Stimulated activated naive CD8-positive, alpha-beta T cell treated with anti-CD3 and anti-CD28 coated beads, Interleukin-15, Interleukin-2, amounts not matched to agents 100 U/mL and 50 U/mL, for 24 hours (primary cell): Measurements from ENCODE around the gene MREG.
A peak's percentile ranks its signal among the peaks of the same experiment; 100 is the strongest.
"Not testable (repeated sequence)": the region's sequence is repeated elsewhere in the genome, so short reads cannot be mapped to it uniquely, and the experiment has no call there.

Source experiments
- ATAC-seq: fragments of 150-1000 bp; cut with Tn5 transposase; one replicate; pipeline ENCODE4 v1.10.0; 2021
- DNase-seq: peaks from one replicate; pipeline ENCODE4 v3.0.0; 2021

The MREG gene

DNA sequence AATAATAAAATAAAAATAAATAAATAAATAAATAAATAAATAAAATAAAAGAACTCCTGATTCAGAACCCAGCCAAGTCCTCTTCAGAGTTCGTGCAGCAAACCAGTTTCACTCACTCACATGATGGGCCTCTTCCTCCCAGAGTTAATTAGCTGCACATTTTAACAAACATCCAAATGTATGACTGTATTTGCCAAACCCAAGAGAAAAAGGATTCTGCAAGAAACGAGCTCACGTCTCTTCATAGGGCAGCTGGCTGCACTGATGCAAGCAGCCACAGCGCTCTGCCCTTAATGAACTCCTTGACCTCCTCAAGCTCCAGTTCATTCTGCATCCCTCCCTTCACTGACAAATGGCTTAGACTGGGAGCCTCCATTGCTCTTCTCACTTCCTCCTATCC, 55.1 kb downstream of the MREG start:
- DNase-seq = no peak
- no peak for ATAC-seq

DNA sequence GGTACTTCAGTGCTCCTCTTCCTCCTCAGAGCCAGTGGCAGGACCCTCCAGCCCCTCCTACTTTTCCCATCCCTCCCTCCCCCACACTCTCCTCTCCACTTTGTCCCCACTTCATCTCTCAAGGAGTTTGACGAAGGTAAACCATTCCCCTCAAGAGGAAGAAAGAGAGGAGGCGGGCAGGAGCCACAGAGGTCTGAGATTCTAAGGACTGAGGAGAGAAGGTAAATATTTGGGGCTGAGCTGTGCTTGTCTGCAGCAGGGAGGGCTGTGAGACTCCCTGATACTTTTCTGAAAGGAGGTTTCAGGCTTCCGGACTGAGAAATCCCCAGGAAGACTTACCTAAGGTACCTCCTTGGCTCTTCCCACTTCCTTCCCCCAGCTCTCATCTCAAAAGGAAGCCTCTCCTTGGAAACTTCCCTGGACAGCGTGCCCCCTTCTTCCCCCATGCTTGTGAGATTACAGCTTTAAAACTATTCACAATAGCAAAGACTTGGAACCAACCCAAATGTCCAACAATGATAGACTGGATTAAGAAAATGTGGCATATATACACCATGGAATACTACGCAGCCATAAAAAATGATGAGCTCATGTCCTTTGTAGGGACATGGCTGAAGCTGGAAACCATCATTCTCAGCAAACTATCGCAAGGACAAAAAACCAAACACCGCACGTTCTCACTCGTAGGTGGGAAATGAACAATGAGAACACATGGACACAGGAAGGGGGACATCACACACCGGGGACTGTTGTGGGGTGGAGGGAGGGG, 55.8 kb downstream of the MREG start:
- ATAC-seq, DNase-seq: not testable (repeated sequence)

DNA sequence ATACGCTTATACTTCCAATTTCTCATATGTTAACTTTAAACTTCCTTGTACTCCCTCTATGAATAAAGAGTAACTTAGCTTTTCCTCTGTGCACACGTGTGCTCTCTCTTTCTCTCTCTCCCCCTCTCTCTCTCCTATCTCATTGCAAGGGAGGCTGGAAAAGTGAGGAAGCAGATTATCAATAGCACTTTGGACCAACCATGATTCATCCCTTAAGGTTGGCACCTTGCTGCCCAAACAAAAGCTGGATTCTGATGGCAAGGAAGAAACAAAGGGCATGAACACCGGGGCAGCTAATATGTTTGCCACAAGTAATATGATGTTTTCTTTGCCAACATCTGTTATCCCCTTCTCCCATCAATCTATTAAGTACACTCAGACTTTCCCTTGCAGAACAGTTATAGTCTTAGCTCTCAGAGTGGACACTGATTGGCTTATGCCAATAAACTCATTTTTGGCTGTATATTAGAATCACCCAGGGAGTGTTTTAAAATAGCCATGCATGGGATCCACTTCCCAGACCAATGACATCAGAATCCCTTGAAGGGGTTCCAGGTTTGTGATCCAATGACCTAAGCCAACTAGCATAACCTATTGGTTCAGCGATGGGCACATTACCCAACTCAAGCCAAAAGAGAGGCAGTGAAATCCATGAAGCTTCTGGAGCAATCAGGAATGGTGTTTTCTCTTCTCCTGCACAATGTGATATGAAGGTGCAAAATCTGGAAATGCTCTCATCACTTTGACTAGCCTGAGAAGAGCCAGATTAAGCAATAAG, 60.3 kb downstream of the MREG start:
- no peak for ATAC-seq
- no peak for DNase-seq

DNA sequence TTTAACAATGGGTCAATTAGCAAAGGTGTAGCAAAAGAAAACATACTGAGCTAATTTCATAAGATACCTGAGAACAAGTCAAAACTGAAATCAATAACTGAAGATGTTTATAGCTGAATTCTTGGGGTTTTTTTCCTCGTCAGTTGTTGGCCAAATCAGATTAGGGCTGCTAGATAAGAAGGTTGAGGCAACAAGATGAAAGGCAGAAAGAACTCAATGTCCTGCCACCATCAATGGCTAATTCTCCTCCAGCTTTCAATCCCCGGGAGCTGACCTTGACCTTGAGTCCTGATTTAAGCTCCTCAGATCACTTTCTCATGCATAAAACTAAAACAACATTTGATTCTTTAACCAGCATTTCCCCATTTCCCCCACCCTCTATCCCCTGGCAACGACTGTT, 61.8 kb downstream of the MREG start:
- no peak for ATAC-seq
- no peak for DNase-seq

DNA sequence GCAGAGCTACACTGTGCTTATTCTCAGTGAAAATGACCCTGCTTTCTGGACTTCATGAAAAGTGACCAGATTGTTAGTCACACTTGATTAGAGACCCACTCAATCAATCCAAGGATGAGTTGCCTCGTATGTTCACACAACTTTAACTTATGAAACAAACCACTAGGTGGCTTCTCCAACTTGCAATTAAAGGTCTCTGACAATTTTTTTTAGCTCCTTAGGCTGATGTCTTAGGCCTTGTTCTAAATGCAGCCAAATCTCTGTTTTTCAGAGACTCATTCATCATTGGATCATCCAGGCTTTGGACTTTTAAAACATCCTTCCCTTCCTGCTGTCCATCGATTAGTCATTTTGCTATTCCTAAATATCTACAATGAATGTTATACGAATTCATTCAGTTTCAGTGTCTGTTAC, 63.4 kb downstream of the MREG start:
- DNase-seq (no peak), ATAC-seq (no peak)

DNA sequence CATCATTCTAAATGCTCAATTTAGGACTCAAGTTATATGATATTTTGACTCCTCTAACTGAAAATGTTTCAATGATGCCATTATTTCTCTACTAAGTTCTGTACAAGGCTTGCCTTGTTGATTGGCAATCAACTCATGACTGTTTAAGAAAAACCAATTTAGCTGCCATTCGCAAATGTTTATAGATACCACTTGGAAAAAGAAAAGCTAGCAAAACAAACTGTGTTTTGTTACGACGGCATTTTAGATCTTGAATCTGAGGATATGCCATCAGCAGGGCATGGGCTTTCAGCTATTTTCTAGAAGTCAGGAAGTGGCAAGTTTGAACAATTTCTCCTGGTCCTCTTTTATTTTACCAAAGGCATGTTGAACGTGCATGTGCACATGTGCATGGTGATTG, 65.3 kb downstream of the MREG start:
- ATAC-seq (no peak), DNase-seq (no peak)

DNA sequence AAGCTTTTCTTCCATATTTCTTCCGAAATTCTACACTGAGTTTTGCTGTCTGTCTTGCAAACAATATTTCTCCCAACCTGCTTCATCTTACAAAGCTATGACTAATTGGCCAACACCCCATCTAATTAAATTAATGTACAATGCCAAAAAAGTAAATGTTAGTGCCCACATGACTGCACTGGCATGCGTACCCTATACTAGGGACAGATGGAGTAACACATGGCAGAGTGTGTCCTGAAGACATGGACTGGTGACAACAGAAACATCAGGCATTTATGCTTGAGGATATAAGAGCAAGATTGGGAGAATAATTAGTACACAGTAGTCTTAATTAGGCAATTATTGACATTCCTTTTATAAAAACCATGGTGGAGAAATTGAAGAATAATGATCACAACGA, 66.8 kb downstream of the MREG start:
- ATAC-seq (no peak), DNase-seq (no peak)

DNA sequence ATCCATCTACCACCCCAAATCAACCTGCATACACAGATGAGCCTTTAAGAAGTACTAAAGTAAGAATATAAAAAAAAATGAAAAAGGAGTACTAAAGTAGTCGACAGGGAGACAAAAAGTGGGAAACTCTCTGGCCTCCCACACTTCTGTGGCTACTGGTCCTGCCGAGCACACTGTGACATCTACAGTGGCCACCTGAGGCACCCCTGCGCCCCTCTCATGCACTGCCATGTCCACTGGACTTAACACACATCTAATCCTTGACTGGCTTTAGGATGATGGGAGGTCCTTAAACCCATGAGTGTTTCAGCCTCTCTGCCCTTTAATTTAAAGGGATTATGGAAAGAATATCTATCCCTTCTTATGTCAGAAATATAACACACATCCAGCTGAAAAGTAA, 71.2 kb downstream of the MREG start:
- DNase-seq (no peak), ATAC-seq (no peak)

DNA sequence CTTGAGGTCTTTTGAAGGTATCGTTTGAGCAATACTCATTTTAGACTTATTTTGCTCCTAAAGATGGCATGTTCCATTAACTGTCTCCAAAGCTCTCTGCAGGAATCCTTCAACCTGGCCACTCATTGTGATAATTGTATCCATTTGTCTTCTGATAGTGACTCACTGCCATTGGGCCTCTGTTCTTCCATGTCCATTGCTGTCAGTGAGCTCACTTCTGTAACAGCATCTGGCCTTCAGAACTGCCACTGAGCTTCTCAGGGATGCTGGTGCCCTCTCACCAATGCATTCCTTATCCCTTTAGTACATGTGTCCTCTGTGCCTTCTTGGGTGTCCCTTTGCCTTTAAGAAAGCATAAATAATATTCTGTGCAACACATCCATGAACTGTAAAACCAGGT, 71.6 kb downstream of the MREG start:
- ATAC-seq = no peak
- no peak for DNase-seq

DNA sequence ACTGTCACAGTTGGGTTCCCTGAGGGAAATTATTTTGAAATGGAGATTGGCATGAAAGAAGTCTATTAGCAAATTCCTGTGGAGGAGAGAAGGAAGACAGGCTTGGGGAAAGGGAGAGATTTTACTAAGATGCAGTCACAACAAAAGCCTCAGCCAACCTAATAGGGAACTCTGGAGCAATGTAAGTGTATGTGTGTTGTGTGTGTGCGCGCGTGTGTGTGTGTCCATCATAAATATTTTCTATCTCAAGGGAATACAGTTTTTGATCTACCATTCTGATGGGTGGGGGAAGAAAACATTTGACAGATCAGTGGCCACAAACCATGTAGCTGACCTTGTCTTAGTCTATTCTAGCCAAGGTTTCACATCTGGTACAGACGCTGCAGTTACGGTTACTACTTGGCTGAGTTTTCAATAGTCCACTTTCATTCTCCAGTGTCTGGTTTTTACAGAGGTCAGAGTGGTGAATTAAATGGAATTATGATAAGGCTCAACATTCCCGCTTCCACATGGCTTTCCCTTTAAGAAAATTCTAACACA, 72.6 kb downstream of the MREG start:
- DNase-seq = no peak
- no peak for ATAC-seq

DNA sequence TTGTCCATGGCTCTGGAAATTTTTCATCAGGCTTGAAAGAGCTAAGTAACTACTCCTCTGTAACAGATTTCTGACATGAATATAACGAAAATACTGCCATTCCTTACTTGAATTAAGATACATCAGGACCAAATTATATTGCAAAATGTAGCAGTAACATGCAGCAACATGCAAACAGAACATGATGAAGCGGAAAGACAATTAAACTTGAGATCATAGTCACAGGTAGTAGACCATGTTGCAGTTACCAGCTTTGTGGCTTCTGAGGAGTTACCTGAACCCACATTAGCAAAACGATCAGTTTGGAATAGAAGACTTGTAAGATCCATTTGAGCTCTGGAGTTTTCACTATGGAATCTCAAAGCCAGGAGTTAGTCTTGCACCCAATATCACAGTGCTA, 76.2 kb downstream of the MREG start:
- ATAC-seq (no peak), DNase-seq (no peak)

DNA sequence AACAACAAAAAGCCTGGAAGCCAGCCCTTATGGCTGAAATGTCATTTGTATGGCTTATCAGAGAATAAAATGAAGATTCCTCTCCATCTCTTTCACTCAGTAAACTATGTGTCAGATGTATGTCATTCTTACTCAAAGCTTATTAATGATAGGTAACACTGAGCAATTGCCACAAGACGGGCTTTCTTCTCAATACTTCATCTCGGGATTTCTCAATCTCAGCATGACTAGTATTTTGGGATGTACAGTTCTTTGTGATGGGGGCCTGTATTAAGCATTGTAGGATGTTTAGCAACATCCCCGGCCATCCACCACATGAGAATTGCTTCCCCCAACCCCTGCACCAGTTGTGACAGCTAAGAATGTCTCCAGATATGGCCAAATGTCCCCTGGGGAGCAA, 80.2 kb downstream of the MREG start:
- DNase-seq = no peak
- no peak for ATAC-seq

DNA sequence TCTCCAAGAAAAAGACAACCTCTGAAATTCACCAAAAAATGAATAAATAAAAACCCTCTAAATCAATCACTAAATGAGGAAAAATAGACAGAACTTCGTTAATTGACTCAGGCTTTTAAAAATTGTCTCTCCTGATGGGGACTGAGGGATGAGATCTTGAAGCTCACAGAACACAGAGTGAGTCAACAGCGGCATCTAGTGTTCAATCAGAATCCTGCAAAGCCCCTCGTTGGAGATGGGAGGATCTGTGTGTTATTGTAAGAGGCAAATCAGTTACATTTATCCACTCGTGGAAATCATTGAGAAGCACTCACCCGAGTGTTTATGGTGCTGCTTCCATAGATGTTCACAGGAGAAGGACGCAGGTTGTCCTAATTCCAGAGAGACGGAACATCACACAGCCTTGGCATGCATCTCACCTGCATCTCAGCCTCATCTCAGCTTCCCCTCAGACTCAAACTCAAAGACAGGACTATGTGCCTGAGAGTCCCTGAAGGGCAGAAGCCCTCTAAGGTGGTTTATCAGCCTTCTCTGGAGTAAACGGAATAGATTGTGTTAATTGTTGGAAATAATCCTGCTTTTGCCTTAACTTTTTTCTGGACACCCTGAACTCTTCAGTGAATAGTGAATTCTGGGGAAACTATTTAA, 82.0 kb downstream of the MREG start:
- ATAC-seq = peak; percentile 75
- peak; percentile 56 for DNase-seq

DNA sequence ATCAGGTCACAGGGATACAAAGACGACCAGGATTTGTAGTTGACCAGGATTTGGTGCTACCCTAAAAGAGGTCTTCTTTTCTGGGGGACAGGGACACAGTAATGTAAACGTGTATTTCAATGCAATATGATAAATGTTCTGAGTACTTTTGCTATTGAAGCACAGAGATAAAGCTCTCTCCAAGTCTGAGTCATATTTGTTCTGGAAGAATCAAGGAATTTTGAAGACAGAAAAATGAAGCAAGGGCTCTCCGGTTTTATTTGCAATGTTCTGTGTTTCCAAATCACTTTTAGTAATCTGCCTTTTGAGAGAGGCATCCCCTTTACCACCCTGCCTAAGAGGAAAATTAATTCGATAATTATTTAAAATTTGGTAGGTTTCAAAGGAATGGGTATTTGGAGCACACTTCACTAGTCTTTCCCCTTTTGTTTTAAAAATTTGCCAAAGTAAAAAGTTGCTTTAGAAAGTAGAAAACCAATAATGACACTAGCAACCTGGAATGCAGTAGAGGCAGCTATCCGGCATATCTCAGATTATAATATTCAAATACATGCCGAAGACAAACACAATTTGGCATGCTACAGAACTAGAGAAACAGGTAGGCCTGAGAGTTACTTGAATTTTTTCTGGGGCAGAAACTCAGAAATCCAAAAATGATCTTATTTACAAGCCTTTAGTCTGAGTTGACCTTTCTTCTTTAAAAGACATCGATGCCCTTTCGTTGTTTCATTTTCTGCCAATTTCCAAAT, 82.7 kb downstream of the MREG start:
- ATAC-seq = no peak
- no peak for DNase-seq

DNA sequence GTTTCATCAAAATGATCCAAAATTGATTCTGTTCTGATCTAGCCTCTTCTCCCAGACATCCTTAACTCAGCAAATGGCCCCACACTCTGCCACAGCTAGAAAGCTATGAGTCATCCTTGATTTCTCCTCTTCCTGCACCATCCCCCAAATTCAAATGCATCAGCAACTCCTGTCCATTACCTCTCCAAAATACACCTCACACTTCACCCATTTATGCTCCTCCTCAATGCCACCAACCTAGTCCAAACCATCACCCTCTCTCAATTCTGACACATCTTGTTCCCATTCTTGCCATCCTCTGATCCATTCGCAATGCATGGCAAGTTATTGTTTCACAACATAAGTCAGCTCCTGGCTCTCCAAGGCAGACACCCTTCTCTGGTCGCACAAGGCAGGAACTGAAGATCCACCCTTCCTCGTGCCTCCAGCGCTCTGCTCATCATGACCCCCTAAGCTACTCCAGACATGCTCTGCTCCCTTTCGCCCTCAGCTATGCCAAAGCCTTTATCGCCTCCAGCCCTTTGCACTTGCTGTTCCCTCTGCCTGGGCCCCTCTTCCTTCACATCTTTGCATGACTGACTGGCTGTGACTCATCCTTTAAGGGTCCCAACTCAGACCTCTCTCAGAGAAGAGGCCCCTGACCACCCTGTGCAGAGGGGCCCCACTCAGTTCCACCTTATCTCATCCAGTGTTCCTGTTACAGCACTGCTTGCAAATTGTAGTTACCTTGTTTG, 83.6 kb downstream of the MREG start:
- DNase-seq = no peak
- peak; percentile 32 for ATAC-seq

DNA sequence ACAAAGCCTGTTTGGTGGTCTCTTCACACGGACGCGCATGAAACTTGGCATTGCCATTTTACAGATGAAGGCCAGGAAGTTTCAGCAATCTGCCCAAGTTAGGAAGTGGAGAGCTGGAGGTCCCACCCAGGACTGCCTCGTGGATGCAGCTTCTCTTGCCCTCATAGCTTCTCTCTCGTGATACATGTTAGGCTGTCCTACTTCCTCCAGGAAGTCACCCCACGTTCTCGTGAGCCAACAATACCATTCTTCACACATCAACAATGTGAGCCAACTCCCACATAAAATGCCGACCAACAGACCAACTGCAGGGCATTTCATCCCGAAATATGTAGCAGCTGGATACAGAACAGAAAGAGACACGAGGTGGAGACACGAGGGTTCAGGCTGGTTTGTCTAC, 85.3 kb downstream of the MREG start:
- DNase-seq = no peak
- ATAC-seq = no peak

DNA sequence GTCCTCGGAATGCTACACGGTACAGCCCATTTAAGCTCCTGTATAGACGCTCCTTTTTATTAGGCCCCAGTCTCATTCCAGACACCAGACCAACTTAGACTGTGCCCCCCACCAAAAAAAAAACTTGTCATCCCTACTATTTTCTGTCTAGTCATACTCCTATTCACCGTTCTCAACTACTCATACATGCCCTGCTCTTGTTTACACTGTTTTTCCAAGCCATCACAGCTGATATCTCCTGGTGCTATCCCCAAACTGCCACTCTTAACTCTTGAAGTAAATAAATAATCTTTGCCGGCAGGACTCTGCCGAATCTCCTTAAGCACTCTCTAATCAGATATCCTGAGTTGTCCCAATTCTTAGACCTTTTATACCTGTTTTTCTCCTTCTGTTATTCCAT, 86.4 kb downstream of the MREG start:
- not testable (repeated sequence) for ATAC-seq, DNase-seq

DNA sequence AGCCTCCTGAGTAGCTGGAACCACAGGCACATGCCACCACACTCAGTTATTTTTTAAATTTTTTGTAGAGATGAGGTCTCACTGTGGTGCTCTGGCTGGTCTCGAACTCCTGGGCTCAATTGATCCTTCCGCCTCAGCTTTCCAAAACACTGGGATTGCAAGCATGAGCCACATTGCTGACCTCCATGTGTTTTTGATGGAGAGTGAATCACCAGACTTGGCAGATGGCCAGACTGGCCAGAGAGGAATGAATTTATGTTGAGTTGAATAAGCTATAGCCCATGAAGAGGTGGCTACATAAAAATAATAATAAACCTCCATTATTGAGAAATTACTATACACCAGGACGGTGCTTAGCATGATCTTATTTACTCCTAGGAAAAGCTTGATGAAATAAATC, 91.5 kb downstream of the MREG start:
- ATAC-seq (no peak), DNase-seq (no peak)

DNA sequence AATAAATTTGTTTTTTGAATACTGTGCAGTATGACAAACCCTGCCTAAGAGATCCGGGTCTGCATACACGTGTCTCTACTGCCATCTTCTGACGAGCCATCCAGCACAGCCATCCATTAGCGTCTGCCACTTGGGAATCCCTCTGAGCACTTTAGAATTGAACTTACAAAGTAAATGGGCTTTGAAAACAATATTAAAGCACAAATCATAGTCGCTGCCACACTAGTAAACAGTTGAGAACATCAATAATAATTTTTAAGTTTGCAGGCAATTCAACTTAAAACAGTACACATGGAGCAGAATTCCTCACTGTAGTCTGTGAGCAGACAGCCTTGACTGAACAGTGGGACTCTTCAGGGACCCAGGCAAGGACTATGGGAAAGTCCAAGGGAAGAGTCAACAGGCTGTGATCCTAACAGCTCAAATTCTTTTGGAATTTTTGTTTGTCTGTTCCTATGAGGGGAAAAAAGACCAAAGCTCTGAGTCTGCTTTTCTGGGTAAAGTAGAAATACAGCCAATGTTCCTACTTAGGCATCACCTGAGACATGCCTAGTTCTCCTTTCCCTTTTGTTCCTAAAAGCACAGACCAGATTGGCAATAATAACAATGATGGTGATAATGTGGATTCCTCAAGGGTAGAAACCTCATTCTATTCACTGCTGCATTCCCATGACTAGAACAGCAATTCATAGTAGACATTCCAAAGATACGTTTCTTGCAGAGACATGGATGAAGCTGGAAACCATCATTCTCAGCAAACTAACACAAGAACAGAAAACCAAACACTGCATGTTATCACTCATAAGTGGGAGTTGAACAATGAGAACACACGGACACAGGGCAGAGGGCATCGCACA, 92.9 kb downstream of the MREG start:
- ATAC-seq (peak; percentile 61), DNase-seq (peak; percentile 56)

DNA sequence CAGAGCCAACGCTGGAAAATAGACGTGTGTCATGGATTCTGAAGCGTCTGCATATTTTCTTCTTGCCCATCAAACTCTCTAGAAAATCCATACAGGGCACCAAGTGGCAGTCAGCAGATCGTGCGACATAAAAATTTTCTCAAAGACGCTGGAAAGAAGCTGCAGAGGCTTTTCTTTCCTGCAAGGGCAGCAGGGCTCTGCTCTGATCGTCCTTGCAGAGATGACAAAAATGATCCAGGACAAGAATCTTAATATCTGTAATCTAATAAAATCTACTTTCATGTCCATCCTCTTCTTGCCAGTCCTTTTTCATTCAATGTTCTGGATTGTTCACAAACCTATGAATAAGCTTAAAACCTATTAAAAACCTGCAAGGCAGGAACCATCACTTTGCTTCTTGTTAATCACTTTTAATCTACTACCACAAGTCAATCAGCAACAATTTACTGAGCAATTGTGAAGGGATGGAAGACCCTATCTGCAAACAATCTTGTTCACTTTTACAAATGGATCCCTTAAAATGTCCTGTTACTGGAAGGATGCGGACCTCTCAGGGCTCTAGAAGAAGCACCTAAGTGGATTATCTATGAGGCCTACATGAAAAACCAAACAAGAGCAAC, 93.6 kb downstream of the MREG start:
- ATAC-seq = no peak
- no peak for DNase-seq
